Caco-2 (cell line): ENCODE data around the gene ATXN1. TPM values are rescaled to one million over a fixed set of nuclear protein-coding genes. Genes with fewer than 3 reads are reported as not detected.

Experiments
- BruUV-seq: library from RNA; stranded (reverse); fragments of 400-500 nt; replicated peaks from 2 replicates; lab custom pipeline; 2021; lab: Mats Ljungman, UMichigan
- CTCF ChIA-PET: fragments of 300-600 bp; sonication (Branson Sonifier 250); formaldehyde crosslinking; loops from one replicate; lab custom pipeline; 2022; ENCODE audit warnings: antibody characterized with exemption; lab: Charles Lee
- POLR2A ChIA-PET: fragments of 300-600 bp; sonication (Branson Sonifier 250); formaldehyde crosslinking; loops from one replicate; lab custom pipeline; 2022; ENCODE audit warnings: antibody characterized with exemption; lab: Charles Lee
- DNase-seq, 2 experiments: peaks; one replicate each; pipeline versions ENCODE4 v3.0.0 to v3.0.0-alpha.2; 2020 to 2022
- H3K27me3 ChIP-seq: replicated peaks from 2 replicates; pipeline ENCODE4 v1.6.0; 2011; ENCODE audit warnings: low read length; ENCODE audit not compliant: control insufficient read depth, insufficient read depth
- H3K36me3 ChIP-seq: 2 replicates; pipeline ENCODE4 v1.5.1; 2011; ENCODE audit warnings: low read length; ENCODE audit not compliant: control insufficient read depth, insufficient read depth
- H3K4me1 ChIP-seq: fragments of 250-450 bp; sonication (Bioruptor Pico); 2 replicates; pipeline ENCODE4 v1.5.1; 2020; ENCODE audit warnings: mild to moderate bottlenecking
- H3K4me3 ChIP-seq: 2 replicates; pipeline ENCODE4 v1.5.1; 2011; ENCODE audit warnings: low read depth, mild to moderate bottlenecking, control low read depth, low read length
- H3K9me3 ChIP-seq: fragments of 250-450 bp; sonication (Bioruptor Pico); 2 replicates; pipeline ENCODE4 v1.5.1; 2020; ENCODE audit warnings: mild to moderate bottlenecking, moderate library complexity
- H3K27ac Mint-ChIP-seq: one replicate; pipeline ENCODE4 v1.8.0; 2022; ENCODE audit warnings: mixed read lengths; ENCODE audit not compliant: unreplicated experiment
- H3K27me3 Mint-ChIP-seq: one replicate; pipeline ENCODE4 v1.8.0; 2022; ENCODE audit warnings: mixed read lengths; ENCODE audit not compliant: insufficient read depth, unreplicated experiment
- H3K36me3 Mint-ChIP-seq: one replicate; pipeline ENCODE4 v1.8.0; 2022; ENCODE audit warnings: mild to moderate bottlenecking, mixed read lengths; ENCODE audit not compliant: insufficient read depth, unreplicated experiment
- H3K4me1 Mint-ChIP-seq: one replicate; pipeline ENCODE4 v1.8.0; 2022; ENCODE audit warnings: low read depth, mixed read lengths; ENCODE audit not compliant: unreplicated experiment
- H3K4me3 Mint-ChIP-seq: one replicate; pipeline ENCODE4 v1.8.0; 2022; ENCODE audit warnings: mild to moderate bottlenecking, moderate library complexity, mixed read lengths; ENCODE audit not compliant: unreplicated experiment
- H3K9me3 Mint-ChIP-seq: one replicate; pipeline ENCODE4 v1.8.0; 2022; ENCODE audit warnings: mixed read lengths; ENCODE audit not compliant: unreplicated experiment
- intact Hi-C: fragments of 100-400 bp; cut with micrococcal nuclease; formaldehyde crosslinking; loops from one replicate; pipeline ENCODE4 v1.10.0; 2022; ENCODE audit not compliant: unreplicated experiment
- total RNA-seq: library from RNA; stranded (reverse); gene quantifications from 2 replicates; pipeline ENCODE4 v1.2.3, GENCODE V29; 2022
- TF ChIP-seq, protein P1 (sequence below), 2 experiments: fragments of 200-600 bp in 1 of 2; IDR thresholded peaks; 1 replicate in 1 of 2; 2 replicates in 1 of 2; pipeline versions ENCODE4 v1.5.1 to v1.8.0; 2011 to 2022; ENCODE audit warnings: antibody characterized with exemption in 1 of 2, control low read depth in 1 of 2, inconsistent platforms in 1 of 2, low read depth in 1 of 2, low read length in 1 of 2, mild to moderate bottlenecking in 1 of 2, moderate library complexity in 1 of 2; ENCODE audit not compliant: insufficient read depth in 1 of 2, severe bottlenecking in 1 of 2, unreplicated experiment in 1 of 2

Gene ATXN1
- total RNA-seq, 1 experiment from 2014 or later, result 14.2 TPM

DNA sequence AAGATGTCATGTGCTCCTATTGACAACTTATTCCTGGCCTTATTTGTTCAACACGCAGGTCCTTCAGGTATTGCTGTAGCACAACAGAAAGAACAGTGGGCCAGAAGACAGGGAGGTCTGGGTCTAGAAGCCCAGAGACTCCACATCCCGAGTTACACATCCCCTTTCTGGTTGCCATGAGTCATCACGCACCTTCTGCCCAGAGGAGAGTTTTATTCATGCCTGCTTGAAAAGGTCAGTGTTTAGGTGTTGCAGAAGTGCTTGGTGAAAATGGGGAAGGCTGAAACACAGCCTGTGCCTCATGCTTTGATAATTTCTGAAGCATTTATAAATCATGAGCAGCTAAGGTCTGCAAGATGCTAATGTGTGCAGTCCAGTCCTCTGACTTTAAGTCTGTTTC lies 266.5 kb downstream of the ATXN1 start:
- H3K4me3 Mint-ChIP-seq, result no peak overlapping the region
- H3K27me3 Mint-ChIP-seq, result no peaks in the 10 kb centered on the region
- POLR2A ChIA-PET, result no interaction called here
- H3K9me3 ChIP-seq, result no peaks in the 10 kb centered on the region
- no peak overlapping the region for H3K27ac Mint-ChIP-seq
- H3K4me1 ChIP-seq, result peaks cover 6% of the 10 kb centered on the region; the same call in 1 of the 2 replicates
- CTCF ChIA-PET, result no interaction called here
- intact Hi-C loops, result no loop called here
- no peaks in the 10 kb centered on the region for H3K36me3 Mint-ChIP-seq
- H3K4me1 Mint-ChIP-seq, result peaks cover 5% of the 10 kb centered on the region
- BruUV-seq, result no TSS peak
- TF ChIP-seq, protein P1, sequence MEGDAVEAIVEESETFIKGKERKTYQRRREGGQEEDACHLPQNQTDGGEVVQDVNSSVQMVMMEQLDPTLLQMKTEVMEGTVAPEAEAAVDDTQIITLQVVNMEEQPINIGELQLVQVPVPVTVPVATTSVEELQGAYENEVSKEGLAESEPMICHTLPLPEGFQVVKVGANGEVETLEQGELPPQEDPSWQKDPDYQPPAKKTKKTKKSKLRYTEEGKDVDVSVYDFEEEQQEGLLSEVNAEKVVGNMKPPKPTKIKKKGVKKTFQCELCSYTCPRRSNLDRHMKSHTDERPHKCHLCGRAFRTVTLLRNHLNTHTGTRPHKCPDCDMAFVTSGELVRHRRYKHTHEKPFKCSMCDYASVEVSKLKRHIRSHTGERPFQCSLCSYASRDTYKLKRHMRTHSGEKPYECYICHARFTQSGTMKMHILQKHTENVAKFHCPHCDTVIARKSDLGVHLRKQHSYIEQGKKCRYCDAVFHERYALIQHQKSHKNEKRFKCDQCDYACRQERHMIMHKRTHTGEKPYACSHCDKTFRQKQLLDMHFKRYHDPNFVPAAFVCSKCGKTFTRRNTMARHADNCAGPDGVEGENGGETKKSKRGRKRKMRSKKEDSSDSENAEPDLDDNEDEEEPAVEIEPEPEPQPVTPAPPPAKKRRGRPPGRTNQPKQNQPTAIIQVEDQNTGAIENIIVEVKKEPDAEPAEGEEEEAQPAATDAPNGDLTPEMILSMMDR (IDR thresholded peaks at IDR 0.05; ENCODE audit: insufficient read depth in 1 of 2, low read depth in 1 of 2, low read length in 1 of 2, severe bottlenecking in 1 of 2, unreplicated experiment in 1 of 2), result no peak
- H3K36me3 ChIP-seq, result no peaks in the 10 kb centered on the region
- H3K27me3 ChIP-seq, result no peaks in the 10 kb centered on the region
- H3K9me3 Mint-ChIP-seq, result no peaks in the 10 kb centered on the region
- H3K4me3 ChIP-seq, result no peak overlapping the region
- no peak for DNase-seq

DNA sequence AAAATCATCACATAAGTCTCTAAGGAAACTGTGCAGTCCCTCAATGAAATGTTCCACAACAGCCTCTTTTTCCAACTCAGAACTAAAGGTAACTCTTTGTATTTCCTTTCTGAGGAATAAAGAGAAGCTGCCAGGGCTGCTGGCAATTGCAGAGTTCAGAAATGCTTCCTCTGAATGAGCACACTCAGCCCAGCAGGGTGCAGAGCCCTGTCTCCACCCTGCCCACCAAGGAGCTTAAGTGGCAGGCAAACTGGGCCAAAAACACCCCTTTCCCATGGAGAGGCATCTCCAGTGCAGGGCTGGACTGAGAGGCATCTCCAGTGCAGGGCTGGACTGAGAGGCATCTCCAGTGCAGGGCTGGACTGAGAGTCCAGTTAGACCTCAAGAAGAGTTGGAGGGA lies 267.5 kb downstream of the ATXN1 start:
- no peak overlapping the region for H3K27ac Mint-ChIP-seq
- Histone ChIP-seq H3K27me3 (no peaks in the 10 kb centered on the region), H3K36me3 (no peaks in the 10 kb centered on the region), H3K4me3 (no peak overlapping the region), H3K4me1 (peaks cover 6% of the 10 kb centered on the region; the same call in 1 of the 2 replicates), H3K9me3 (no peaks in the 10 kb centered on the region)
- BruUV-seq, result no TSS peak
- intact Hi-C loops, result no loop called here
- peaks cover 5% of the 10 kb centered on the region for H3K4me1 Mint-ChIP-seq
- CTCF ChIA-PET, result no interaction called here
- TF ChIP-seq, protein P1 (IDR thresholded peaks at IDR 0.05; ENCODE audit: insufficient read depth in 1 of 2, low read depth in 1 of 2, low read length in 1 of 2, severe bottlenecking in 1 of 2, unreplicated experiment in 1 of 2), result no peak
- DNase-seq, result no peak
- no peak overlapping the region for H3K4me3 Mint-ChIP-seq
- no peaks in the 10 kb centered on the region for H3K9me3 Mint-ChIP-seq
- H3K36me3 Mint-ChIP-seq, result no peaks in the 10 kb centered on the region
- POLR2A ChIA-PET, result no interaction called here
- H3K27me3 Mint-ChIP-seq, result no peaks in the 10 kb centered on the region

DNA sequence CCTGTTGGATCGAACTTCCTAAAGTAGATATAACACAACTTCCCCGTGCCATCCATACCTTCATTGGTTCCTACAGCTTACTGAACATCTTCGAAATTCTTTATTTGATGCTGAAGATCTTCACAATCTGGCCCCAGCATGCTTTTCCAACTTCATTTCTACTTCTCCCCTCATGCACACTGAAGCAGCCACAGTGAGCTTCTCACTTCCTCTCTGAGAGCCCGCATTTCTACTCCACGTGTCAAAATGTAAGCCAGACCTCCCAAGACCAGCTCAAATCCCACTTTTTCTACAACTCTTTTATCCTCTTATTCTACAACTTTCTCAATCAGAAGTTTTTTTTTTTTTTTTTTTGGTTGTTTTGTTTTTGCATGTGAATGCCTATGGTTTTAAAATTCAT lies 268.1 kb downstream of the ATXN1 start:
- Mint-ChIP-seq H3K9me3 (no peaks in the 10 kb centered on the region), H3K36me3 (no peaks in the 10 kb centered on the region), H3K27ac (no peak overlapping the region), H3K4me1 (peaks cover 5% of the 10 kb centered on the region), H3K4me3 (no peak overlapping the region), H3K27me3 (no peaks in the 10 kb centered on the region)
- Histone ChIP-seq H3K4me1 (peaks cover 6% of the 10 kb centered on the region; the same call in 1 of the 2 replicates), H3K36me3 (no peaks in the 10 kb centered on the region), H3K27me3 (no peaks in the 10 kb centered on the region), H3K4me3 (no peak overlapping the region), H3K9me3 (no peaks in the 10 kb centered on the region)
- CTCF ChIA-PET, result interaction anchor here (0.7 kb wide), 1 partner anchor 43 kb away, joined by 5 read pairs; no protein-coding TSS in a partner anchor
- POLR2A ChIA-PET, result no interaction called here
- BruUV-seq, result no TSS peak
- TF ChIP-seq, protein P1 (IDR thresholded peaks at IDR 0.05; ENCODE audit: insufficient read depth in 1 of 2, low read depth in 1 of 2, low read length in 1 of 2, severe bottlenecking in 1 of 2, unreplicated experiment in 1 of 2), result no peak
- DNase-seq, result no peak
- intact Hi-C loops, result no loop called here
